ENCODE results near the gene NRXN3.

NRXN3 gene

GRCh38 chr14:79320561-79320960 is 1150.4 kb downstream of the NRXN3 start:
- TF ChIP-seq CTCF (IDR thresholded peaks at IDR 0.05; ENCODE audit: extremely low read depth, missing control alignments) = no peak
- DNase-seq (ENCODE audit: low spot score) = no peak

- TF ChIP-seq CTCF (IDR thresholded peaks at IDR 0.05; ENCODE audit: extremely low read depth, missing control alignments) = no peak
- DNase-seq (ENCODE audit: low spot score) = no peak
Observed at GRCh38 chr14:79321070-79321469, 1150.9 kb downstream of the NRXN3 start.

GRCh38 chr14:79325071-79325470 is 1154.9 kb downstream of the NRXN3 start:
- no peak for TF ChIP-seq CTCF (IDR thresholded peaks at IDR 0.05; ENCODE audit: extremely low read depth, missing control alignments)
- DNase-seq (ENCODE audit: low spot score) = no peak

- TF ChIP-seq CTCF (IDR thresholded peaks at IDR 0.05; ENCODE audit: extremely low read depth, missing control alignments) = no peak
- no peak for DNase-seq (ENCODE audit: low spot score)
Observed at GRCh38 chr14:79325557-79325956, 1155.4 kb downstream of the NRXN3 start.

GRCh38 chr14:79328863-79329262 is 1158.7 kb downstream of the NRXN3 start:
- no peak for DNase-seq (ENCODE audit: low spot score)
- no peak for TF ChIP-seq CTCF (IDR thresholded peaks at IDR 0.05; ENCODE audit: extremely low read depth, missing control alignments)

- TF ChIP-seq CTCF (IDR thresholded peaks at IDR 0.05; ENCODE audit: extremely low read depth, missing control alignments) = no peak
- no peak for DNase-seq (ENCODE audit: low spot score)
Observed at GRCh38 chr14:79331830-79332229, 1161.7 kb downstream of the NRXN3 start.

- no peak for TF ChIP-seq CTCF (IDR thresholded peaks at IDR 0.05; ENCODE audit: extremely low read depth, missing control alignments)
- no peak for DNase-seq (ENCODE audit: low spot score)
Observed at GRCh38 chr14:79332504-79333197, 1162.5 kb downstream of the NRXN3 start.

Data from GM20000 (cell line).